Upper lobe of right lung (tissue), 1 donor: ENCODE measurements around the gene ALDOC. TPM values are rescaled to one million over a fixed set of nuclear protein-coding genes. Genes with fewer than 3 reads are reported as not detected.
A peak's percentile ranks its signal among the peaks of the same experiment; 100 is the strongest.

Experiments used
- ATAC-seq: fragments of 200-7000 bp; cut with Tn5 transposase; one replicate; pipeline ENCODE4 v1.9.1; 2020; ENCODE audit warnings: mild to moderate bottlenecking, moderate library complexity
- DNase-seq: peaks from one replicate; pipeline ENCODE4 v3.0.0-alpha.2; 2020
- H3K27ac ChIP-seq: fragments of 200-600 bp; one replicate; pipeline ENCODE4 v1.8.0; 2022
- H3K27me3 ChIP-seq: fragments of 200-600 bp; one replicate; pipeline ENCODE4 v1.8.0; 2022; ENCODE audit warnings: mild to moderate bottlenecking
- H3K36me3 ChIP-seq: fragments of 200-600 bp; one replicate; pipeline ENCODE4 v1.8.0; 2022
- H3K4me1 ChIP-seq: fragments of 200-600 bp; one replicate; pipeline ENCODE4 v1.8.0; 2022
- H3K4me3 ChIP-seq: fragments of 200-600 bp; one replicate; pipeline ENCODE4 v1.8.0; 2022; ENCODE audit warnings: mild to moderate bottlenecking
- H3K9me3 ChIP-seq: fragments of 200-600 bp; one replicate; pipeline ENCODE4 v1.8.0; 2022
- intact Hi-C: fragments of 100-400 bp; cut with DNase I; formaldehyde crosslinking; loops from one replicate; pipeline ENCODE4 v1.11.0; 2022
- total RNA-seq: library from RNA; stranded (reverse); fragmentation: NEBNext Ultra II Directional; extraction: Animal tissue kit (Norgen Biotek cat#: 25700); gene quantifications from one replicate; pipeline ENCODE4 v1.2.1, GENCODE V29; 2021
- TF ChIP-seq, protein P1 (sequence below): fragments of 200-600 bp; IDR thresholded peaks from one replicate; pipeline ENCODE4 v1.8.0; 2022; ENCODE audit warnings: antibody characterized with exemption
- donor health status: DM: no; HTN: yes; CAD: no; lungs with severe emphysema.

The ALDOC gene
- total RNA-seq, 1 donor from 2014 or later: 10.5 TPM

- no peaks in the 10 kb centered on the region for H3K27me3 ChIP-seq
- H3K36me3 ChIP-seq: no peaks in the 10 kb centered on the region
- no peak overlapping the region for H3K4me3 ChIP-seq
- H3K4me1 ChIP-seq: no peaks in the 10 kb centered on the region
- intact Hi-C loops: no loop called here
- TF ChIP-seq, protein P1, sequence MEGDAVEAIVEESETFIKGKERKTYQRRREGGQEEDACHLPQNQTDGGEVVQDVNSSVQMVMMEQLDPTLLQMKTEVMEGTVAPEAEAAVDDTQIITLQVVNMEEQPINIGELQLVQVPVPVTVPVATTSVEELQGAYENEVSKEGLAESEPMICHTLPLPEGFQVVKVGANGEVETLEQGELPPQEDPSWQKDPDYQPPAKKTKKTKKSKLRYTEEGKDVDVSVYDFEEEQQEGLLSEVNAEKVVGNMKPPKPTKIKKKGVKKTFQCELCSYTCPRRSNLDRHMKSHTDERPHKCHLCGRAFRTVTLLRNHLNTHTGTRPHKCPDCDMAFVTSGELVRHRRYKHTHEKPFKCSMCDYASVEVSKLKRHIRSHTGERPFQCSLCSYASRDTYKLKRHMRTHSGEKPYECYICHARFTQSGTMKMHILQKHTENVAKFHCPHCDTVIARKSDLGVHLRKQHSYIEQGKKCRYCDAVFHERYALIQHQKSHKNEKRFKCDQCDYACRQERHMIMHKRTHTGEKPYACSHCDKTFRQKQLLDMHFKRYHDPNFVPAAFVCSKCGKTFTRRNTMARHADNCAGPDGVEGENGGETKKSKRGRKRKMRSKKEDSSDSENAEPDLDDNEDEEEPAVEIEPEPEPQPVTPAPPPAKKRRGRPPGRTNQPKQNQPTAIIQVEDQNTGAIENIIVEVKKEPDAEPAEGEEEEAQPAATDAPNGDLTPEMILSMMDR: no peak
- no peaks in the 10 kb centered on the region for H3K9me3 ChIP-seq
- ATAC-seq: peak; percentile 53
- no peak overlapping the region for H3K27ac ChIP-seq
- DNase-seq: peak; percentile 83
These were observed 48.8 kb downstream of the ALDOC start for GRCh38 chr17:28527859-28528258.

- ATAC-seq (no peak), DNase-seq (no peak)
- H3K27me3 ChIP-seq: no peaks in the 10 kb centered on the region
- TF ChIP-seq, protein P1: no peak
- H3K9me3 ChIP-seq: no peaks in the 10 kb centered on the region
- intact Hi-C loops: no loop called here
- H3K27ac ChIP-seq: no peak overlapping the region
- H3K4me3 ChIP-seq: no peak overlapping the region
- no peaks in the 10 kb centered on the region for H3K4me1 ChIP-seq
- no peaks in the 10 kb centered on the region for H3K36me3 ChIP-seq
These were observed 49.5 kb downstream of the ALDOC start for GRCh38 chr17:28527181-28527681.

DNA sequence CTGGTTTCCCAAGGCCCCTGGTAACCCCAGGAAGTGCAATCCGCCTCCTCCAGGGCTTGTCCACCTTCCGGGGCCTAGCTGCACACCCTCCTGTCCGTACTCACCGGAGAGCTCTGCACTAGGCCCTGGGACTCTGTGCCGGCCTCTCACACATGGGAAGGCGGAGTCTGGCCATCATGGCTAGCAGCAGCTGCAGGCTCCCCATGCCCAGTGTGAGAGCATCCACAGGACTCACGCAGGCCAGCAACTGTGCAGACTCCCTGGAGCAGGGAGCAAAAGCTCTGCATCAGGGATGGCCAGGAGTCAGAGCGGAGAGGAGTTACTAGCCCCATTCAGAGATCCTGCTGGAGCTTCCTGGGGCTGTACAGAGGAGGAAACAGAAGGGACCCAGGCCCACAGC, 50.3 kb downstream of the ALDOC start:
- ATAC-seq: no peak

GRCh38 chr17:28524476-28525424, 51.9 kb downstream of the ALDOC start:
- Histone ChIP-seq H3K4me1 (no peaks in the 10 kb centered on the region), H3K36me3 (no peaks in the 10 kb centered on the region), H3K27ac (peak overlapping the region; percentile 15), H3K9me3 (no peaks in the 10 kb centered on the region), H3K27me3 (no peaks in the 10 kb centered on the region), H3K4me3 (no peak overlapping the region)
- ATAC-seq (peak; percentile 77), DNase-seq (peak; percentile 80)
- TF ChIP-seq, protein P1: no peak
- intact Hi-C loops: no loop called here

More for the DNA sequence above, 50.3 kb downstream of the ALDOC start:
- Histone ChIP-seq H3K36me3 (no peaks in the 10 kb centered on the region), H3K4me3 (no peak overlapping the region), H3K4me1 (no peaks in the 10 kb centered on the region), H3K9me3 (no peaks in the 10 kb centered on the region), H3K27ac (no peak overlapping the region), H3K27me3 (no peaks in the 10 kb centered on the region)
- no peak for DNase-seq
- intact Hi-C loops: no loop called here
- TF ChIP-seq, protein P1: no peak

- DNase-seq (no peak), ATAC-seq (no peak)
- H3K36me3 ChIP-seq: no peaks in the 10 kb centered on the region
- no peaks in the 10 kb centered on the region for H3K9me3 ChIP-seq
- H3K4me1 ChIP-seq: no peaks in the 10 kb centered on the region
- no peaks in the 10 kb centered on the region for H3K27me3 ChIP-seq
- H3K4me3 ChIP-seq: no peak overlapping the region
- intact Hi-C loops: no loop called here
- H3K27ac ChIP-seq: no peak overlapping the region
- TF ChIP-seq, protein P1: no peak
These were observed 52.8 kb downstream of the ALDOC start for GRCh38 chr17:28523876-28524275.
